K562 (cell line): ENCODE data around the gene PPP1R15A. TPM values are rescaled to one million over a fixed set of nuclear protein-coding genes. Genes with fewer than 3 reads are reported as not detected.

Source experiments
- CBFA2T2 ChIP-seq: fragments of 450-650 bp; conservative IDR thresholded peaks from 2 replicates; pipeline ENCODE4 v1.6.1; 2017; ENCODE audit warnings: mild to moderate bottlenecking
- CBX8 ChIP-seq: fragments of 200-600 bp; sonication (generic); IDR thresholded peaks from 2 replicates; pipeline ENCODE4 v1.6.1; 2012; ENCODE audit warnings: borderline replicate concordance, mixed run types, low read depth, mild to moderate bottlenecking, moderate library complexity, mixed read lengths, low read length, control low read depth, inconsistent platforms; ENCODE audit not compliant: poor library complexity, severe bottlenecking; ENCODE audit errors: extremely low read depth
- CTBP1 ChIP-seq: fragments of 450-650 bp; IDR thresholded peaks from 2 replicates; pipeline ENCODE4 v1.6.1; 2016; ENCODE audit warnings: borderline replicate concordance
- DLX4 ChIP-seq: fragments of 250-450 bp; sonication (Bioruptor Pico); IDR thresholded peaks from 2 replicates; pipeline ENCODE4 v1.6.1; 2021; ENCODE audit warnings: mild to moderate bottlenecking
- ETV6 ChIP-seq, 3 experiments: fragments of 150-350 bp in 1 of 3; sonication (generic) in 1 of 3; formaldehyde crosslinking in 1 of 3; IDR thresholded peaks; 2 replicates each; pipeline versions ENCODE4 v1.6.1 to v1.8.0; 2014 to 2022; ENCODE audit warnings: borderline replicate concordance in 2 of 3, low read depth in 2 of 3, antibody characterized with exemption in 1 of 3, low read length in 1 of 3, mild to moderate bottlenecking in 1 of 3, missing genetic modification reagents in 1 of 3
- HBP1 ChIP-seq: fragments of 450-650 bp; formaldehyde crosslinking; IDR thresholded peaks from 2 replicates; pipeline ENCODE4 v1.4.0; 2022; ENCODE audit warnings: missing genetic modification characterization
- NCOA1 ChIP-seq: fragments of 450-650 bp; IDR thresholded peaks from 2 replicates; pipeline ENCODE4 v1.6.1; 2016; ENCODE audit warnings: low read depth
- PBX2 ChIP-seq, 2 experiments: IDR thresholded peaks in 1 of 2; conservative IDR thresholded peaks in 1 of 2; 2 replicates each; pipeline ENCODE4 v1.6.1; 2016; ENCODE audit warnings: low read depth in 2 of 2, mild to moderate bottlenecking in 1 of 2, missing compliant biosample characterization in 1 of 2, missing genetic modification characterization in 1 of 2, moderate library complexity in 1 of 2
- POLR3A ChIP-seq: IDR thresholded peaks from 2 replicates; pipeline ENCODE4 v1.6.1; 2011; ENCODE audit warnings: borderline replicate concordance, mild to moderate bottlenecking, moderate library complexity; ENCODE audit not compliant: insufficient read length, insufficient read depth; ENCODE audit errors: extremely low read depth
- RAD21 ChIP-seq, 2 experiments: fragments of 250-450 bp in 1 of 2; fragments of 450-650 bp in 1 of 2; sonication (Bioruptor Pico) in 1 of 2; formaldehyde crosslinking in 1 of 2; IDR thresholded peaks in 1 of 2; conservative IDR thresholded peaks in 1 of 2; 2 replicates each; pipeline versions ENCODE4 v1.4.0 to v1.8.0; 2020 to 2022; ENCODE audit warnings: mild to moderate bottlenecking in 2 of 2, moderate library complexity in 1 of 2
- SIN3A ChIP-seq, 2 experiments: fragments of 150-350 bp in 1 of 2; IDR thresholded peaks; 2 replicates each; pipeline ENCODE4 v1.6.1; 2011 to 2016; ENCODE audit warnings: borderline replicate concordance in 2 of 2, low read depth in 2 of 2, low read length in 2 of 2, mild to moderate bottlenecking in 2 of 2, moderate library complexity in 2 of 2; ENCODE audit not compliant: control insufficient read depth in 1 of 2
- SMC3 ChIP-seq: conservative IDR thresholded peaks from 2 replicates; pipeline ENCODE4 v1.6.1; 2011; ENCODE audit warnings: low read depth, low read length, improper control_type of control experiment; ENCODE audit not compliant: insufficient read depth
- ZNF592 ChIP-seq: fragments of 450-650 bp; IDR thresholded peaks from 2 replicates; pipeline ENCODE4 v1.6.1; 2017; ENCODE audit warnings: antibody characterized with exemption, mild to moderate bottlenecking
- ZNF764 ChIP-seq: fragments of 250-450 bp; sonication (Bioruptor Pico); IDR thresholded peaks from 2 replicates; pipeline ENCODE4 v1.4.0; 2020; ENCODE audit warnings: low read depth, mild to moderate bottlenecking, moderate library complexity
- polyA plus RNA-seq, 8 experiments: library from polyadenylated mRNA; depleted of rRNA in 4 of 8; stranded (reverse) in 5 of 8; unstranded in 3 of 8; fragments of >200 nt; fragmentation: Nextera tagmentation in 2 of 8; fragmentation: Illumina TruSeq in 1 of 8; extraction: Ambion mirVana in 2 of 8; extraction: Trizol in 1 of 8; gene quantifications; 2 replicates each; pipeline versions ENCODE4 v1.2.1 to v1.2.3, GENCODE V29; 2011 to 2014; ENCODE audit warnings: inconsistent platforms in 1 of 8, missing spikeins in 1 of 8
- total RNA-seq, 7 experiments: library from RNA; depleted of rRNA in 6 of 7; stranded (reverse); fragments of >200 nt in 6 of 7; fragmentation: Illumina TruSeq in 2 of 7; extraction: Trizol in 2 of 7; gene quantifications; 2 replicates each; pipeline versions ENCODE4 v1.2.1 to v1.2.3, GENCODE V29; 2011 to 2021; ENCODE audit warnings: low replicate concordance in 1 of 7

Gene PPP1R15A
- total and polyA plus RNA-seq, 9 of the 15 experiments (the other 6 are each of a cell fraction or from before 2014, with no cell fraction given): 0.42 to 73.7 (median 44.0) TPM

- peak; percentile 67; the same call in 1 of the 2 replicates for TF ChIP-seq ZNF592
- TF ChIP-seq SIN3A (IDR thresholded peaks at IDR 0.05; ENCODE audit: borderline replicate concordance in 2 of 2, control insufficient read depth in 1 of 2, low read depth in 2 of 2, low read length in 2 of 2): no peak
- no peak for TF ChIP-seq POLR3A
- TF ChIP-seq CTBP1: peak; percentile 90
- peak; percentile 29; the same call in 1 of the 2 replicates for TF ChIP-seq CBFA2T2
- TF ChIP-seq DLX4: no peak
- 0 out of 2 replicates have a peak, but pooled peaks have one; percentile 25 for TF ChIP-seq NCOA1
- no peak for TF ChIP-seq ETV6 (IDR thresholded peaks at IDR 0.05; ENCODE audit: borderline replicate concordance in 1 of 2, low read depth in 2 of 2, low read length in 1 of 2)
- TF ChIP-seq ETV6 (CRISPR knock-in tag; IDR thresholded peaks at IDR 0.05; ENCODE audit: borderline replicate concordance): no peak
- TF ChIP-seq PBX2 (CRISPR knock-in tag; IDR thresholded peaks at IDR 0.05; ENCODE audit: low read depth): no peak
- TF ChIP-seq PBX2 (tag; conservative IDR thresholded peaks at IDR 0.05; ENCODE audit: low read depth): 0 out of 2 replicates have a peak, but pooled peaks have one; percentile 28
- no peak for TF ChIP-seq ZNF764 (CRISPR knock-in tag)
- no peak for TF ChIP-seq HBP1 (CRISPR knock-in tag)
- TF ChIP-seq CBX8: no peak
- TF ChIP-seq RAD21 (CRISPR knock-in tag; conservative IDR thresholded peaks at IDR 0.05 in 1 of 2, IDR thresholded peaks at IDR 0.05 in 1 of 2): peak; percentile 87 to 96
- TF ChIP-seq SMC3: peak; percentile 95
Observed at GRCh38 chr19:48835734-48836088, 36.5 kb upstream of the PPP1R15A start (continued).
